ENCODE measurements around the gene PLS1.
"Not testable (repeated sequence)": the region's sequence is repeated elsewhere in the genome, so short reads cannot be mapped to it uniquely, and the experiment has no call there.

PLS1 gene

DNA sequence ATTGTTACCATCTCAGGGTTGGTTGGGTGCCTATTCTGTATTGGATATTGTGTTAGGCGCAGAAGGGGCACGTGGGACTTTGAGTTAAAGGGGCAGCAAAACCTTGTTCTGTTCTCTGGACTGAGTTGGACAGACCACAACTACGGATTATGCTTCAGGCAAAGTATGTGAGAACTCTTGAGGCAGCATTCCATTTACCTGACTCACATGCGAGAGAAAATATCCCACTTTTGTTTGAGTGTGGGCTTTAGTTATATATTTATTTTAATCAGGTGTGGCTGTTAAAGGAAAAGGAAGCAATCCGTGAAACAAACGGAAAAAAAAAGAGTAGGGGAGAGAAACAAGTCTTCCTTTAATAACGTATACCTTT is 627 bp upstream of the PLS1 start:
- no peak for DNase-seq (ENCODE audit: low read depth in 2 of 2)

DNA sequence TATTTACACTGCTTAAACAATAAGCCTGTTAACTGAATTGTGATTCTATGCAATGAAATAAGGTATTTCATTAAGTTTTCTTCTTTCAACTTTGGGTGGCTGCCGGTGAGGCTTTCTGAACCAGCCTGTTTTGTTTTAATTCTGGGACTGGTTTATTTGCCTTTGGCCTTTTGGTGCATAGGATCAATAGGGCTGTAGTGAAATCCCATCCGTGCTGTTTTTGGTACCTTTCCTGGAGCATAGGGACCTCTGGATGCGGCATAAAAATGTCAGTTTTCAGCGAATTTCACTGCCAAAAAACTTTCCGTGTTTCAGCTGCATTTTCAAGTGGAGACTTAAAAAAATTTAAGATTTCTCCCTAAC is 514 bp downstream of the PLS1 start:
- no peak for DNase-seq (ENCODE audit: low read depth in 2 of 2)

DNA sequence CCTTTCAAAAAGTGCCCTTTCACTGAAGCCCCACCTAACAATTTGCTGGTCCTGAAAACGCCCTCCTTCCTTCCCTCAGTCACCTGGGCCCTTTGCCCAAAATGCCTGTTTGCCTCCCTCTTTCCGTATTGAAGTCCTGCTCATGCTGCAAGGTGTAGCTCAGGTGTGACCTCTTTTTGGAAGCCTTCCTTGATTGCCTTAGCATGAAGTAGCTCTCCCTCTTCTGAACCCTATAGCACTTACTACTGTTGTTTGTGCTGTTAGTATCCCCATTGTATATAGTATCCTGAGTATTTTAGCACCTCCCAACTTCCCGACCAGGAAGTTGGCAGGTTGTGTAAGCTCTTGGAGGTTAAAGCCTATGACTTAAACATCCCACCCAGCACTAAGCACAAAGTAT is 1.7 kb downstream of the PLS1 start:
- no peak for DNase-seq (ENCODE audit: low read depth in 2 of 2)

DNA sequence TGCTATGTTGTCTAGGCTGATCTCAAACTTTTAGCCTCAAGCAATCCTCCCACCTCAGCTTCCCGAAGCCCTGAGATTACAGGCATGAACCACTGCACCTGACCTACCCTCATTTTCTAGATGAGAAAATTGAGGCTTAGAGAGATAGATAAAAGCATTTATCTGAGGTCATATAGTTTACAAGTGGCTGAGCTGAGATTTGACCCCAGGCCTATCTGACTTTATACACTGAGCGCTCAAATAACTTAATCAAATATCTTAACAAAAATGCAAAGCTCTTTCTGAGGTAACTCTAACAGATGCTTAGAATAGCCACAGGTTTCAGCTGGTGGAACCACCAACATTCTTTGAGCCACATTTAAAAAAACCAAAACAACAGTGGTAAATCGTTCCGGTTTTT is 5.5 kb downstream of the PLS1 start:
- no peak for DNase-seq (ENCODE audit: low read depth in 2 of 2)

DNA sequence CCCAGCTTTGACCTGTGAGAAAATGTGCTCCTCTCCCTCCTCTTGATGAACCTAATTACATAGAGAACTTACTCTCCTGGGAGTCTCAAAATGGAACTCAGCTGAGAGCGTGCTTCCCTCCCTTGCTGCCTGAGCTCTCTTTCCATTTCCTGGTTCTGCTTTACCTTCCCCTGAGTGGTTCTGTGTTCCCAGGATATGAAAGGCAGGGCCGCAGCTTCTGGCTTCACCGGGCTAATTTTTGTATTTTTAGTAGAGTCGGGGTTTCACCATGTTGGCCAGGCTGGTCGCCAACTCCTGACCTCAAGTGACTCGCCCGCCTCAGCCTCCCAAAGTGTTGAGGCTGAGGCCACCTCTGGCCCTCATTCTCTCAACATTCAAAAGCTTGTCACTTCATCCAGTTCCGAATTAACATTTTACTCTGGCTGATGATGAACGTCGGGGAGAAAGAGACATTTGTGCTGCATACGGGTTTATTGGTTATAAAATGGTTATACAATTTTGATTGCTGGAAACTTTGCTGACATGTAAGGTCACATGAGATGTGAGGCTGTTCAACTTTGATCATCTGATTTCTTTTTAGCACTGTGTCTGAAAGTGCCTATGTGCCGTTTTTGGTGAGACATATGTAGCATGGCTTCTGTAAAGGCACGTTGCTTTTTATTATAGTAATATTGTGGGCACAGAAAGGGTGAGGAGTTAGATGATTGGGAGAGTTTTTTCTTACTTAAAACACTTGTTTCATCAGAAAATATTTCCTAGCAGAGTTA is 6.6 kb downstream of the PLS1 start:
- no peak for DNase-seq (ENCODE audit: low read depth in 2 of 2)

DNA sequence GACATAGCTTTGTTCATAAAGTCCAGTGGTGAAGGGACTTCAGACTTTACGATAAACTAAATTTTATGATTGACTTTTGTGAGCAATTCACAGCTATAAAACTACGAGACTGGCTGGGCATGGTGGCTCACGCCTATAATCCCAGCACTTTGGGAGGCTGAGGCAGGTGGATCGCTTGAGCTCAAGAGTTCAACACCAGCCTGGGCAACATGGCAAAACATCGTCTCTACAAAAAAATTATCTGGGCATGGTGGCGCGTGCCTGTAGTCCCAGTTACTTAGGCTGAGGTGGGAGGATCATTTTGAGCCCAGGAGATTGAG is 7.2 kb downstream of the PLS1 start:
- not testable (repeated sequence) for DNase-seq (ENCODE audit: low read depth in 2 of 2)

DNA sequence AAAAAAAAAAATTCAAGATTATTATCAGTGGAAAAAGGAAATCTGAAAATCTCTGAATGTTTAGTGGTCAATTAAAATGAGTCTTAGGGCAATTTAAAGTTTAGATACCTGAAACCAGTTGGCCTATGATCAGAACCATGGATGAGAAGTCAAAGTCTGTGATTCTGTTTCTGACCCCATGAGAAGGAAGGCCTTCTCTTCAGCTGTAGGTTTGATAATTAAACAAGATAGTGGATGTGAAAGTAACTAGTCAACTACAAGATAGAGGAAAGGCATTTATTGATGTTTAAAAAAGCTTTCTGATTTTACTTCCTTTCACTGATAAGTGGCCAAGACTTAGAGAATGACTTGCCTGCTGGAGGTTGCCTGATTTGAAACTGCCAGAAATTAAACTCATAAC is 8.7 kb downstream of the PLS1 start:
- DNase-seq (ENCODE audit: low read depth in 2 of 2) = no peak

DNA sequence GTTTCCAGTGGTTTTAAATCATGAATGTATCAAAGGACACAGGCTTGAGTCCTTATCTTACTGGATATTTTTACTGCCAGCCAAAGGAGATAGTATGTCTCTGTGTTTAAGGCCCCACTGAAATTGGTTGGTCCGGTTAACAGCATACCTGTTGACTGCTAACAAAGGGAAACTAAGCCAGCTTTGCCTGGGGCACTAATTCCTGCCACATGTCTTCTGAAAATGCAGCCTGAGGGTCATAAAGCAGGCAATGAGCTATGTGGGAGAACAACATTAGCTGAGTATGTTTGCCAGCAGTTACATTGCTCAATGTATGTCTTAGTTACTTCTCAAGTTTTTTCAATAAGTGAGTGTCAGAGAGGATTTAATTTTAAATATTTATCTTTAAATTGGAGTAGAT is 12.4 kb downstream of the PLS1 start:
- DNase-seq (ENCODE audit: low read depth in 2 of 2) = no peak

DNA sequence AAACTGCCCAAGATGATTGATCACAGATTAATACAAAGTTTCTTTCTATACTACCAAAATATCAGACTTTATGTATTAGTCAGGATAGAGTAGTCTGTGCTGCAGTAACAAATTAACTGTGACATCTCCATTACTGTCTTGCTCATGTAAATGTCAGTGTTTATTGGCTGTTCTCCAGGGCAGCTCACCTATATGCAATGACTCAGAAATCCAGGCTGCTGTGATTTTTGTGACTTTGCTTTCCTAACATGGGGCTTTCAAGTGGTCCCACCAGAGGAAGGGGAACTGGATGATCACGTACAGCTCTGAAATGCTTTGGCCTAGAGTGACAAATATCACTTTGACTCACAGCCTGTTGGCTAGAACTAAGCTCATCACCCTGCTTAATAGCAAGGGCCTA is 12.9 kb downstream of the PLS1 start:
- no peak for DNase-seq (ENCODE audit: low read depth in 2 of 2)

DNA sequence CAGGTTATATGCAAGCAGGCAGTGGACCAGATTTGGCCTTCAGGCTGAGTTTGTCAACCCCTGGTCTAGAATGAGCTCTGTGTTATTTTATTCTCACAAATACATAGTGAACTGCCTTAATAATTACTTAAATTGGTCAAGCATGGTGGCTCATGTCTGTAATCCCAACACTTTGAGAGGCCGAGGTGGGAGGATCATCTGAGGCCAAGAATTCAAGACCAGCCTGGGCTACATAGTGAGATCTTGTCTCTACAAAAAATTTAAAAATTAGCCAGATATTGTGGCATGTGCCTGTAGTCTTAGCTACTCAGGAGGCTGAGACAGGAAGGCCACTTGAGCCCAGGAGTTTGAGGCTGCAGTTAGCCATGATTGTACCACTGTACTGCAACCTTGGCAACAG is 15.0 kb downstream of the PLS1 start:
- DNase-seq (ENCODE audit: low read depth in 2 of 2) = no peak

DNA sequence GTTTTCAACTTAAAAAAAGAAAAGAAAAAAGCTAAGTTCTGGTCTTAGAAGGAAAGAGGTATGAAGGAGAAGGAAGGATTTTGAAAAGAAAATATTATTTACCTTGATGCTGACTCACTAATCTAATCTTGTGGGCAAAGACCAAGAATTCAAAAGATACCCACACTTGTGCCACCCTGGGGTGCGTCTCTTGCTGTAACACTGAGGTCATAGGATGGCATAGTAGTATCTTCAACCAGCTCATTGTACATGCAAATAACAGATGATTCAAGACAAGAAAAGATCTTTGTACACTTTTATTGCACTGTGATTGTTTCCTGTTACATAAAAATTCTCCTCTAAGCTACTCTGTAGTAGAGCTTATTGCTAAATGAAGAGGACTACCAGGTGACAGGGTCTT is 17.3 kb downstream of the PLS1 start:
- no peak for DNase-seq (ENCODE audit: low read depth in 2 of 2)

DNA sequence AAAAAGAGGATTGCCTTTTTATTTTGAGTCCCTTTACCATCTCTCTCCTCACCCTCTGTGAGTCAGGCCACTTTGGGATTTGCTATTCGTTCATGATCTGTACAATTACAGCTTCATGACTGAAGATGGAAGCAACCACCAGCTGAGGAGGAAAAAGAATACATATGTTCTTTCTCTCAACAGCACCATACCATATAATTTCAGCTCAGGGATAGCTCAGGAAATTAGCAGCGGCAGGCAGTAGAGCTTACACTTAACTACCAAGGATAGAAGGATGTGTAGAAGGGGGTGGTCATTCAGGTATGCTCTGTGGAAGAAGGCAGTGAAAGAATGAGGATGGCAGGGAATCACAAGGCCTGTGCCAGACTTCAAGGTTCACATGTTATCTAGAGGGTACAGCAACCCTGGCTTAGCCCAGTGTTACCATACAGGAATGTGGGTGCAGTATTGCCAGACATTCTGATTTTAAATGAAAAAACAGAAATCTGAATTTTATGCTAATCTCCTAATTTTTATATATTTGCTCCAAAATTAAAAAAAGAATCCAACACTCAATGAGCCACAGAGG is 17.9 kb downstream of the PLS1 start:
- no peak for DNase-seq (ENCODE audit: low read depth in 2 of 2)

DNA sequence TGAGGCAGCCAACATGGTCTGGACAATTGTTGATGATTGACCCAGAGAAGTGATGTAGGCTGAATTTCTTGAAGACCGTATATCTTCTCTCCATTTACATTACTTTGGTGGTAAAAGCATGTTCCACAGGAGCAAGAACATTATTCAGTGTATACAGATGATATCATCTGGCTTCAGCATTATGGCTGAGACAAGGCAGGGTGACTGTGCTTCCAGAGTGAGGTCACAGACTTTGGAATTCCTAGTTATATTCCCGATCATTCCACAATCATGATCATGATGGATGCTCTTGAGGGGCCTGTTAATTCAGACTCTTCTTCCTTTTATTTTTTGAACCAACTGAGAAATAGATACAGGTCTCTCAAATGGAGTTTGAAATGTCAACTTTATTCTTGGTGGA is 19.0 kb downstream of the PLS1 start:
- DNase-seq (ENCODE audit: low read depth in 2 of 2) = no peak

DNA sequence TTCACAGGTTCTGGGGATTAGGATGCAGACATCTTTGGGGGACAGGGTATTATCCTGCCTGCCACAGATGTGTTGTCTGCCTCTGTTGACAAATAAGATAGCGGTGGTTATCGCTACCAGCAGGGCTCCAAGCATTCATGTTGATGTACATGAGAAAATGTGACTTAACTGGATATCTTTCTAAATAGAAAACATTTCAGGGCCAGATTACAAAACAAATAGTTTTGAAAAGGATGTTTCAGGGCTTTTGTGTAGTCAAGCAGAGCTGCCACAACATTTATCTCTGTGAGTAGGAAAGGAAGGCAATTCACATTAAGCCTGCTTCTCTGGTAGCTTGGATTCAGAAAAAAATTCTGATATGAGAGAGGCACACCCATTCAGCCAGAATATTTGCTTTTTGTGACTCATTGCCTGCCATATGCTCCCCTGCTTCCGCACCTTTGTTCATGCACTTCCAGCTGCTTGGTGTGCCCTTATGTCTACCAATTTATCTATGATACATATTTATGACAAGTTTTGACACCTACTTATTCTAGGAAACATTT is 22.8 kb downstream of the PLS1 start:
- no peak for DNase-seq (ENCODE audit: low read depth in 2 of 2)

DNA sequence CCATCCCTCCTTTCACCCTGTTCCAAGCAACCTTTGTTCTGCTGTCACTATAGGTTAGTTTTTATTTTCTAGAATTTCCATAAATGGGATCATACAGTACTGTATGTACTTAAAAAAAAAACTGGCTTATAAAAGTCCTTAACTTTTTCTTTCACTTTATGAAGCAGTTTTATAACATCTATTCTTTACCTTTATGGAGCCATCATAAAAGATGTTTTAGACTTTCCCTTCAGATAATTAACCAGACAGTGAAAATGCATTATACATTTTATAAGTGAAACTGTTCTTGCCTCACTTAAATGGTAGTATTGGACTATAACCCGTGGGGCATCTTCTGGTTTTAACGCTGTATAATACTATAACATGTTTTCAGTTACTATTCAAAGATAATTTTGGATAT is 26.2 kb downstream of the PLS1 start:
- no peak for DNase-seq (ENCODE audit: low read depth in 2 of 2)

DNA sequence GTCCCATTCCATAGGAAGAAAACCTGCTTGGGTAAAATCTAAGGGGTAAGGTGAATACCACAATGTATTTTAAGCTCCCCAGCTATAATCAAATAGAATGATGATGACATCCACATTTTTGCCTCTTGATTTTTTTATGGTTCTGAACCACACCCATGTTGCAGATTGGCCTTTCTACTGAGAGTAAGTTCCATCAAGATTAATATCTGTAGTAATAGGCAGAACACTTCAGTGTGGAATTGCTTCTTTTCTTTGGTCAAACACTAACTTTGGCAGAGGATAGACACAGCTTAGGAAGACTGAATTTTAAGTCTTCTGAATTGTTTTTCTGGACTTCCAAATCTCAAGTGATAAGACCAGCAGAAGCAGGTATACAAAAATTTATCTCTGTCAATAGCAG is 27.0 kb downstream of the PLS1 start:
- DNase-seq (ENCODE audit: low read depth in 2 of 2) = no peak

DNA sequence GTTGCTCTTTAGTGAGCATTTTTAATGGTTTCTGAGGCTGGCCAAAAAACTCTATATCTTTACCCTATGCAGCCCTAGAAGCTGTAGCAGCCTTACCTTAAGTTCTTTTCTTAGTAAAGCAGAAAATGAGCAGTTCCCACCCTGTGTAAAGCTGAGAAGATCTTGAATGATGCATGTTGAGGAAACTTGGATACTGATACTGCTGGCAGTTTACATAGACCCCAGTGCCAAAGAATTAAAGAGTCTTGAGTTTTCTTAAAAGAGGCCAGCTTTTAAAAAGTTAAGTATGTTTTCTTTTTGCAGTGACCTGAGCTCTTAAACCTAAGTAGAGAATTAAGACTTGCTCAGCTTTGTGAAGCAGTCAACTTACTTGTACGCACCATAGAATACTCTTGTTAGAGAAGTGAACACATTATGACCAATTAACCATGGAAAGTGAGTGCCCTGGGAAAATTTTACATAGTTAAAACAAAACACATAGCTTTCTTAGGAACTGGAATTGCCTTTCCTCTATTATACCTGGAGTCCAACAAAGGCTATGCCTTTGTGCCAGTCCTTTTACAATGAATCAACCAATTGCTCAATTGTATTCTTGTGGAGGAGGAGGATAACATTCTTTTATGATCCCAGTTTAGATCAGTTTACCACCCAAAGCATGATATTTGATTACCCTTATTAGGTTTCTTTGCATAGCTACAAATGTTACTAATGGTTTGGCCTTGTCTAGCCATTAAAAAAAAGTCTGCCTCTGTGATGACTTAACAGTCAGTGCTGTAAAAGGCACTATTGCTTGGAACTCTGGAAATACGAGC is 28.4 kb downstream of the PLS1 start:
- no peak for DNase-seq (ENCODE audit: low read depth in 2 of 2)

DNA sequence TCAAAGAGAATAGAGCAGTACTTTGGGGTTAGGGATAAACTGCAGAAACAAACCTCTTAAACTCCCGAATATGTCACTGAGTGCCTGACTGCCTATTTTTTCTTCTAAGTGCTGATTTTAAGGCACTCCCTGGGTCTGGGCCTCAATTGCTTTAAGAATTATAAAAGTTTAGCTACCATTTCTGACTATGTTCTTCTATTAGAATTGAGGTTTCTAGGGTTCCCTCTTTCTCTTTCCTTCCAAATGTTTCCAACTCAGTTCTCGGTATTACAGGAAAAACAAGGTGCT is 28.9 kb downstream of the PLS1 start:
- DNase-seq (ENCODE audit: low read depth in 2 of 2) = no peak

DNA sequence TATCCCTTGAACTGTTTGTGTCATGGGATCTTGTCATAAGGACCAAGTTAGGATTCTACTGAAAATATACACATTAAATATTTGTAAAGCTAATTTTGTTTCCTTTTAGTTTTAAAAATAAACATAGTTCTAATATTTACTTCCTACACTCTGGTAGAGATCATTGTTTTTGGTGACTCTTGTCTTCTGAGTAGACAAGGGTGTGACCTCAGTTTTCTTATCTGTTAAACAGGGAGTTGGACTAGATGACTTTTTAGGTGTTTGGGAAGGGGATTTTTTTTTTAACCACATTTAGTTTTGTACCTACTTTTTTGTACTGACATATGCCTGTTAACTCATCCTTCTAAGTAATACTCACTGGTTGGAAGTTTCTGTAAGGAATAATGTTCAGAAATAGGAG is 30.8 kb downstream of the PLS1 start:
- no peak for DNase-seq (ENCODE audit: low read depth in 2 of 2)

DNA sequence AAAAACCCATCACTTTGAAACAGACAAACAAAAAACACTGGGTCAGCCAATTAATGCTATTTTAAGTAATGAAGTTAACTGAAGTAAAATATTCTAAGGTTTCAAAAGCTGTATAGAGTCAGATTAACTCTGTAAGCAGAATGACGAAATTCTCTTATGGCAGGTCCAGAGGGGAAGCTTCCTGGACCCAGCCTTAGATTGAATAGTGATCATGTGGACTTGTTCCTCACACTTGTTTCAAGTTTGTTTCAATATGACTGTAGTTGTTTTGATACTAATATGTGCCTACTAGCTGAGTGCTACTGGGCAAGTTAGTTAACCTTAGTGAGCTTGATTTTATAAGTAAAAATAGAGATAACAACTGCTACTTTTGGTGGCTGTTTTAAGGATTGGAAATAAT is 32.6 kb downstream of the PLS1 start:
- no peak for DNase-seq (ENCODE audit: low read depth in 2 of 2)

DNA sequence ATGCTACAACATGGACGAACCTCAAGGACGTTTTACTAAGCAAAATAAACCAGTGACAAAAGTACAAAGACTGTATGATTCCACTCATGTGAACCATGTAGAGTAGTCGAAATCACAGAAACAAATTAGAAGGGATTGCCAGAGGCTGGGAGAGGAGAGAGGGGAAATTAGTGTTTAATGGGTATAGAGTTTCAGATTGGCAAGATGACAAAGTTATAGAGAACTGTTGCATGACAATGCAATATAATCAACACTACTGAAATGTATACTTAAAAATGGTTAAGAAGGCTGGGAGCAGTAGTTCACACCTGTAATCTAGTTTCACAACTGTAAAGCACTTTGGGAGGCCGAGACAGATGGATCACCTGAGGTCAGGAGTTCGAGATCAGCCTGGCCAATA is 36.9 kb downstream of the PLS1 start:
- no peak for DNase-seq (ENCODE audit: low read depth in 2 of 2)

DNA sequence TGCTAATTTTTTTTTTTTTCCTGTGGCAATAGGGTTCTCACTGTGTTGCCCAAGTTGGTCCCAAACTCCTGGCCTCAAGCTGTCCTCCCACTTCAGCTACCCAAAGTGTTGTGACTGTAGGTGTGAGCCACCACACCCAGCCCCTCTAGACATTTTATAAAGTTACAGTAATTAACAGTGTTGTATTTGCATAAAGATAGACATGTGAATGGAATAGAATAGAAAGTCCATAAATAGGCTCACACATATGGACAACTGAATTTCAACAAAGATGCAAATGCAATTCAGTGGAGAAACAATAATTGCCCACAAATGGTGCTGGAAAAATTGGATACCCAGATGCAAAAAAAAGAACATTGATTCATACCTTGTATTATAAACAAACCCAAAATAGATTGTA is 39.9 kb downstream of the PLS1 start:
- no peak for DNase-seq (ENCODE audit: low read depth in 2 of 2)

DNA sequence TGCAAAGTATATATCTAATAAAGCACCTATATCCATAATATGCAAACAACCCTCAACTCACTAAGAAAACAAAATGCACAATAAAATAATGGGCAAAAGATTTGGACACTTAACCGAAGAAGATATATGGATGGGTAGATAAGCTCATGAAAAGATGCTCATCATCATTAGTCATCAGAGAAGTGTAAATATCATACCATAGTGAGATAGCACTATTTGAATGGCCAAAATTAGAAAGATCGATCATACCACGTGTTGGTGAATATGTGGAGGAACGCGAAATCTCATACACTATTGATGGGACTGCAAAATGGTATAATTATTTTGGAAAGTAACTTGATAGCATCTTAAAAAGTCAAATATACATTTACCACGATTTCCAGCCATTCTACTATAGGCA is 40.5 kb downstream of the PLS1 start:
- DNase-seq (ENCODE audit: low read depth in 2 of 2) = no peak
